ENCODE measurements around the gene COLQ. TPM values are rescaled to one million over a fixed set of nuclear protein-coding genes. Genes with fewer than 3 reads are reported as not detected.
"Not testable (repeated sequence)": the region's sequence is repeated elsewhere in the genome, so short reads cannot be mapped to it uniquely, and the experiment has no call there.

Gene COLQ
- total RNA-seq, 1 experiment from 2014 or later = 1.3 TPM

DNA sequence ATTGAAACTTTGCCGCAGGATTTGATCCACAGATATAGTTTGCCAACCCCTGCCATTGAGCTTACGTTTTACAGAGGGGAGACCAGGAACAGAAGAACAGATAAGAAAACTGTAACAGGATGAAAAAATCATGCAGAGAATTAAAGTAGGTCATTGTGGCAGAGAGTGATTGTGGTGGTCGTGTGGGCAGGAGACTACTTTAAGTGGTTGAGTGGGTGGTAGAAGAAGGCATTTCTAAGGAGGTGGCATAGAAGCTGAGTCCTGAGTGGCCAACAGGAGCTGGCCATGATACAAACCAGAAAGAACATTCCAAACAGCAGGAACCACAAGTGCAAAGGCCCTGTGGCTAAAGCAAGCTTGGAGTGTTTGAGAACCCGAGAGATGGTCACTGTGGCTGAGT lies 34.5 kb downstream of the COLQ start:
- H3K9me3 Mint-ChIP-seq (ENCODE audit: low read depth, unreplicated experiment) = peaks cover 5% of the 10 kb centered on the region
- no peak overlapping the region for H3K27ac Mint-ChIP-seq (ENCODE audit: unreplicated experiment)
- TF ChIP-seq CTCF (IDR thresholded peaks at IDR 0.05; ENCODE audit: unreplicated experiment) = no peak
- CTCF ChIA-PET = no interaction called here
- intact Hi-C loops (cut with micrococcal nuclease; ENCODE audit: unreplicated experiment) = no loop called here
- no peak for DNase-seq
- no peaks in the 10 kb centered on the region for H3K36me3 Mint-ChIP-seq (ENCODE audit: insufficient read depth, unreplicated experiment)
- H3K4me3 Mint-ChIP-seq (ENCODE audit: low read depth, unreplicated experiment) = no peak overlapping the region
- no peaks in the 10 kb centered on the region for H3K4me1 Mint-ChIP-seq (ENCODE audit: low read depth, unreplicated experiment)
- peaks cover 32% of the 10 kb centered on the region for H3K27me3 Mint-ChIP-seq (ENCODE audit: unreplicated experiment)
- no TSS peak for BruUV-seq (replicated peaks)

DNA sequence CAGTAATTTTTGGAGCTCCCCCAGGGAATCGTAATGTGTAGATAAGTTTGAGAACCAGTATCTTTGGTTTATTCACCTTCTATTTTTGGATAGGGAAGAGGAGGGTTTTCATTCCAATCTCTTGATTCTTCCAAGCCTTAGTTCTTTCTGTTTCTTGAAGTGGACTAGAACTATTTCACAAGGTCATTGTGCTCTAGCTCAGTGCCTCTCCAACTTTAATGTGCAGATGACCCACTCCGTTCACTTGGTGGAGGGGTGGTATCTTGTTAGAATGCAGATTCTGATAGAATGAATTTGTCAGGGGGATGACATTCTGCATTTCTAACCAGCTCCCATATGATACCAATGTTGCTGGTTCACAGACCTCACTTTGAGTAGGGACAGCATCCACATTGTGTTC lies 35.5 kb downstream of the COLQ start:
- TF ChIP-seq CTCF (IDR thresholded peaks at IDR 0.05; ENCODE audit: unreplicated experiment) = no peak
- Mint-ChIP-seq H3K27me3 (ENCODE audit: unreplicated experiment) (peaks cover 38% of the 10 kb centered on the region), H3K27ac (ENCODE audit: unreplicated experiment) (no peak overlapping the region), H3K4me3 (ENCODE audit: low read depth, unreplicated experiment) (no peak overlapping the region), H3K9me3 (ENCODE audit: low read depth, unreplicated experiment) (peaks cover 5% of the 10 kb centered on the region), H3K36me3 (ENCODE audit: insufficient read depth, unreplicated experiment) (no peaks in the 10 kb centered on the region), H3K4me1 (ENCODE audit: low read depth, unreplicated experiment) (no peaks in the 10 kb centered on the region)
- intact Hi-C loops (cut with micrococcal nuclease; ENCODE audit: unreplicated experiment) = no loop called here
- DNase-seq = no peak
- BruUV-seq (replicated peaks) = no TSS peak
- CTCF ChIA-PET = no interaction called here

GRCh38 chr3:15484551-15484950 lies 37.0 kb downstream of the COLQ start:
- intact Hi-C loops (cut with micrococcal nuclease; ENCODE audit: unreplicated experiment); BruUV-seq (replicated peaks): not testable (repeated sequence)

DNA sequence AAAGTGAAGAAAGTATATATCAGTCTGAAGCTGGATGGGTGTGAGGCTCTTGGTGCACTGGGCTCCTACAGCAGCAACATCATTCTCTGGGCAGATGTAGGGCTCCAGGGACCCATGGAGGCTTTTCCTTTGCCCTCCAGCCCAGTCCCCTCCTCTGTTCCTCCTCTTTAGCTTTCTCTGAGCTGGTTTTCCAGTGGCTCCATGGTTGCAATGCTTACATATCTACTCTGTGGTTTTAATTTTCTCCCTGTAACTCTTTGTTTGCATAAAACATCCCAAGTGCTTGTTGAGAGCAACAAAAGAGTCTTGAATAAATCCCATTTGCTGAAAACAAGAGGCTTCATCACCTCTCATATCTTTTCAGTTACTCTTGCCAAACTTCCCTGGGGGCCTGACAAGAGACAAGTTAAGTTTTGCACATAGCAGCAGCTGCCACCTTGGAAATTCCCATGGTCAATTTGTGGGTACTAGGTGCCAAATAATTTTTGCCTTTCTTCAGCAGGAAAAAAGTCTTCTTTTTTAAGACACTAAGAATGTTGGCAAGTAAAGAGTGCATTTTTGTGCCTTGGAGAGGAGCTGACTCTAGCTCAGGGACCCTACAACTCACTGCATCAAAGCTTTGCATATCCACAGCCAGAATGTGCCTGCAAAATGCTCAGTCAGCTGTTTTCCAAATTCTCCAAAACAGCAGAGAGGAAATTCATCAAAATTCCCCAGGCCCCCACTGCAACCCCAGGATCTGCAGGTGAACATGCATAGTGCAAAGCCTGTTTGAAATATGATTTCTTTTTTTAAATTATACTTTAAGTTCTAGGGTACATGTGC lies 41.9 kb downstream of the COLQ start:
- H3K36me3 Mint-ChIP-seq (ENCODE audit: insufficient read depth, unreplicated experiment) = no peaks in the 10 kb centered on the region
- intact Hi-C loops (cut with micrococcal nuclease; ENCODE audit: unreplicated experiment) = no loop called here
- no peak overlapping the region for H3K4me3 Mint-ChIP-seq (ENCODE audit: low read depth, unreplicated experiment)
- peaks cover 5% of the 10 kb centered on the region for H3K9me3 Mint-ChIP-seq (ENCODE audit: low read depth, unreplicated experiment)
- CTCF ChIA-PET = no interaction called here
- TF ChIP-seq CTCF (IDR thresholded peaks at IDR 0.05; ENCODE audit: unreplicated experiment) = no peak
- peaks cover 33% of the 10 kb centered on the region for H3K27me3 Mint-ChIP-seq (ENCODE audit: unreplicated experiment)
- DNase-seq = no peak
- no peak overlapping the region for H3K27ac Mint-ChIP-seq (ENCODE audit: unreplicated experiment)
- BruUV-seq (replicated peaks) = no TSS peak
- no peaks in the 10 kb centered on the region for H3K4me1 Mint-ChIP-seq (ENCODE audit: low read depth, unreplicated experiment)

More at GRCh38 chr3:15484551-15484950, 37.0 kb downstream of the COLQ start:
- H3K9me3 Mint-ChIP-seq (ENCODE audit: low read depth, unreplicated experiment); DNase-seq; H3K4me3 Mint-ChIP-seq (ENCODE audit: low read depth, unreplicated experiment); H3K4me1 Mint-ChIP-seq (ENCODE audit: low read depth, unreplicated experiment); CTCF ChIA-PET; H3K36me3 Mint-ChIP-seq (ENCODE audit: insufficient read depth, unreplicated experiment); H3K27ac Mint-ChIP-seq (ENCODE audit: unreplicated experiment): not testable (repeated sequence)
- H3K27me3 Mint-ChIP-seq (ENCODE audit: unreplicated experiment) = peaks cover 38% of the 10 kb centered on the region

- DNase-seq = no peak
- Mint-ChIP-seq H3K36me3 (ENCODE audit: insufficient read depth, unreplicated experiment) (no peaks in the 10 kb centered on the region), H3K4me1 (ENCODE audit: low read depth, unreplicated experiment) (no peaks in the 10 kb centered on the region), H3K27me3 (ENCODE audit: unreplicated experiment) (peaks cover 23% of the 10 kb centered on the region), H3K4me3 (ENCODE audit: low read depth, unreplicated experiment) (no peak overlapping the region), H3K27ac (ENCODE audit: unreplicated experiment) (no peak overlapping the region), H3K9me3 (ENCODE audit: low read depth, unreplicated experiment) (peaks cover 3% of the 10 kb centered on the region)
- BruUV-seq (replicated peaks) = no TSS peak
- CTCF ChIA-PET = no interaction called here
- intact Hi-C loops (cut with micrococcal nuclease; ENCODE audit: unreplicated experiment) = no loop called here
- TF ChIP-seq CTCF (IDR thresholded peaks at IDR 0.05; ENCODE audit: unreplicated experiment) = no peak
These were observed 42.9 kb downstream of the COLQ start for GRCh38 chr3:15478640-15478979.
